ENCODE data around the gene EEF2KMT. TPM values are rescaled to one million over a fixed set of nuclear protein-coding genes. Genes with fewer than 3 reads are reported as not detected.

EEF2KMT gene
- total RNA-seq, 5 donors from 2014 or later (not counting 1 experiment from before 2014, with no cell fraction given): 3.6 to 16.1 (median 11.7) TPM

GRCh38 chr16:5072334-5073278 is 25.0 kb downstream of the EEF2KMT start:
- POLR2A ChIA-PET: interaction anchor here in 1 of 2 donors (0.5 to 0.6 kb wide), 3 partner anchors 11 to 118 kb away, joined by 3 to 7 read pairs (median 3); no protein-coding TSS in a partner anchor
- peak overlapping the region; percentile 97 for H3K27ac Mint-ChIP-seq
- H3K4me1 Mint-ChIP-seq: peaks cover 28 to 36% (median 33%) of the 10 kb centered on the region in 3 donors
- no peaks in the 10 kb centered on the region for H3K27me3 ChIP-seq (replicated peaks in 1 of 2; ENCODE audit: control insufficient read depth in 2 of 2, extremely low read depth in 1 of 2, insufficient read depth in 2 of 2, low read length in 1 of 2)
- H3K9me3 ChIP-seq: no peaks in the 10 kb centered on the region
- peak overlapping the region; percentile 86 for H3K27ac ChIP-seq (ENCODE audit: low read length)
- DNase-seq (no peak), ATAC-seq (replicated peaks in 1 of 4) (no peak)
- whole genome bisulfite sequencing (ENCODE audit: insufficient coverage): 79% methylated on average over 7 of the region's 12 CpGs
- peaks cover 10 to 20% of the 10 kb centered on the region in 2 experiments for H3K4me1 ChIP-seq (ENCODE audit: control insufficient read depth in 1 of 2, extremely low read depth in 1 of 2, insufficient read depth in 2 of 2, low read length in 2 of 2)
- no peaks in the 10 kb centered on the region for H3K27me3 Mint-ChIP-seq
- H3K4me3 ChIP-seq (ENCODE audit: control insufficient read depth in 1 of 2, extremely low read depth in 1 of 2, low read length in 1 of 2): peak overlapping the region; percentile 67 to 77
- CTCF ChIA-PET: interaction anchor here in 1 of 2 donors (0.8 to 1.4 kb wide), 2 partner anchors 12 to 26 kb away, joined by 3 to 4 read pairs; no protein-coding TSS in a partner anchor
- H3K36me3 Mint-ChIP-seq: peaks cover 21% of the 10 kb centered on the region
- no peaks in the 10 kb centered on the region for H3K9me3 Mint-ChIP-seq
- peaks cover 11 to 30% of the 10 kb centered on the region in 2 donors for H3K36me3 ChIP-seq (ENCODE audit: control insufficient read depth in 2 of 2, extremely low read depth in 1 of 2, insufficient read depth in 1 of 2, low read length in 1 of 2)
- peak overlapping the region; percentile 96 to 97 (median 96) for H3K4me3 Mint-ChIP-seq

GRCh38 chr16:5071681-5072333 is 25.8 kb downstream of the EEF2KMT start, which contains the start of gene ALG1:
TSS of gene ALG1 (plus strand) at chr16:5071843. CDS start at chr16:5071850, 7 bp downstream.
- no peaks in the 10 kb centered on the region for H3K27me3 ChIP-seq (replicated peaks in 1 of 2; ENCODE audit: control insufficient read depth in 2 of 2, extremely low read depth in 1 of 2, insufficient read depth in 2 of 2, low read length in 1 of 2)
- Mint-ChIP-seq H3K27ac (peak within 1 kb of the TSS; percentile 97), H3K36me3 (peaks cover 21% of the 10 kb centered on the region), H3K4me1 (peaks cover 28 to 36% (median 33%) of the 10 kb centered on the region in 3 donors), H3K9me3 (no peaks in the 10 kb centered on the region), H3K27me3 (no peaks in the 10 kb centered on the region), H3K4me3 (peak within 1 kb of the TSS; percentile 96 to 97 (median 96))
- WGBS (ENCODE audit: insufficient coverage): under 1% methylated on average over 49 of the region's 53 CpGs
- peak within 1 kb of the TSS; percentile 67 to 77 for H3K4me3 ChIP-seq (ENCODE audit: control insufficient read depth in 1 of 2, extremely low read depth in 1 of 2, low read length in 1 of 2)
- peak; percentile 76 to 95 (median 86) for DNase-seq
- ChIA-PET CTCF (interaction anchor here in 1 of 2 donors (0.8 to 1.4 kb wide), 2 partner anchors 13 to 26 kb away, joined by 3 to 4 read pairs; no protein-coding TSS in a partner anchor), POLR2A (interaction anchor here in 1 of 2 donors (0.5 to 0.6 kb wide), 2 partner anchors 50 to 118 kb away, joined by 3 to 7 read pairs; no protein-coding TSS in a partner anchor)
- peaks cover 8 to 22% of the 10 kb centered on the region in 2 donors for H3K36me3 ChIP-seq (ENCODE audit: control insufficient read depth in 2 of 2, extremely low read depth in 1 of 2, insufficient read depth in 1 of 2, low read length in 1 of 2)
- no peaks in the 10 kb centered on the region for H3K9me3 ChIP-seq
- H3K27ac ChIP-seq (ENCODE audit: low read length): peak within 1 kb of the TSS; percentile 86
- H3K4me1 ChIP-seq (ENCODE audit: control insufficient read depth in 1 of 2, extremely low read depth in 1 of 2, insufficient read depth in 2 of 2, low read length in 2 of 2): peaks cover 10 to 20% of the 10 kb centered on the region in 2 experiments
- ATAC-seq (replicated peaks in 1 of 4): peak; percentile 91 to 94 (median 93)

GRCh38 chr16:5071341-5071680 is 26.3 kb downstream of the EEF2KMT start:
- Histone ChIP-seq H3K4me1 (ENCODE audit: control insufficient read depth in 1 of 2, extremely low read depth in 1 of 2, insufficient read depth in 2 of 2, low read length in 2 of 2) (peaks cover 10 to 20% of the 10 kb centered on the region in 2 experiments), H3K9me3 (no peaks in the 10 kb centered on the region), H3K36me3 (ENCODE audit: control insufficient read depth in 2 of 2, extremely low read depth in 1 of 2, insufficient read depth in 1 of 2, low read length in 1 of 2) (peaks cover 8 to 19% of the 10 kb centered on the region in 2 donors), H3K27me3 (replicated peaks in 1 of 2; ENCODE audit: control insufficient read depth in 2 of 2, extremely low read depth in 1 of 2, insufficient read depth in 2 of 2, low read length in 1 of 2) (no peaks in the 10 kb centered on the region), H3K4me3 (ENCODE audit: control insufficient read depth in 1 of 2, extremely low read depth in 1 of 2, low read length in 1 of 2) (peak overlapping the region; percentile 67 to 77), H3K27ac (ENCODE audit: low read length) (peak overlapping the region; percentile 86)
- Mint-ChIP-seq H3K4me1 (peaks cover 28 to 36% (median 33%) of the 10 kb centered on the region in 3 donors), H3K27ac (peak overlapping the region; percentile 97), H3K36me3 (peaks cover 19% of the 10 kb centered on the region), H3K4me3 (peak overlapping the region; percentile 96 to 97 (median 96)), H3K9me3 (no peaks in the 10 kb centered on the region), H3K27me3 (no peaks in the 10 kb centered on the region)
- ChIA-PET CTCF (no interaction called here), POLR2A (no interaction called here)
- DNase-seq: no peak
- no CpG with 5 or more reads among the region's 7 CpGs for WGBS (ENCODE audit: insufficient coverage)
- ATAC-seq (replicated peaks in 1 of 4): no peak

GRCh38 chr16:5070431-5071186 is 27.0 kb downstream of the EEF2KMT start:
- ATAC-seq (replicated peaks in 1 of 4) (no peak), DNase-seq (no peak)
- CTCF ChIA-PET: interaction anchor here in 1 of 2 donors (0.6 kb wide), 1 partner anchor 18 kb away, joined by 5 read pairs; no protein-coding TSS in a partner anchor
- Mint-ChIP-seq H3K4me1 (peaks cover 28 to 36% (median 33%) of the 10 kb centered on the region in 3 donors), H3K27ac (peak overlapping the region; percentile 97), H3K4me3 (peak overlapping the region; percentile 6 to 96 (median 96)), H3K36me3 (peaks cover 12% of the 10 kb centered on the region), H3K9me3 (no peaks in the 10 kb centered on the region), H3K27me3 (no peaks in the 10 kb centered on the region)
- Histone ChIP-seq H3K4me3 (ENCODE audit: control insufficient read depth in 1 of 2, extremely low read depth in 1 of 2, low read length in 1 of 2) (no peak overlapping the region), H3K4me1 (ENCODE audit: control insufficient read depth in 1 of 2, extremely low read depth in 1 of 2, insufficient read depth in 2 of 2, low read length in 2 of 2) (peaks cover 10 to 20% of the 10 kb centered on the region in 2 experiments), H3K9me3 (no peaks in the 10 kb centered on the region), H3K27ac (ENCODE audit: low read length) (peak overlapping the region; percentile 86), H3K27me3 (replicated peaks in 1 of 2; ENCODE audit: control insufficient read depth in 2 of 2, extremely low read depth in 1 of 2, insufficient read depth in 2 of 2, low read length in 1 of 2) (peaks cover 0 to under 1% of the 10 kb centered on the region in 2 experiments), H3K36me3 (ENCODE audit: control insufficient read depth in 2 of 2, extremely low read depth in 1 of 2, insufficient read depth in 1 of 2, low read length in 1 of 2) (peaks cover 8 to 12% of the 10 kb centered on the region in 2 donors)
- POLR2A ChIA-PET: interaction anchor here in 1 of 2 donors (0.5 kb wide), 1 partner anchor 9 kb away, joined by 4 read pairs; no protein-coding TSS in a partner anchor
- 84% methylated on average over 7 of the region's 15 CpGs for WGBS (ENCODE audit: insufficient coverage)

- H3K27ac Mint-ChIP-seq: peak overlapping the region in 1 of 2 donors; percentile 97
- peaks cover 5% of the 10 kb centered on the region for H3K36me3 Mint-ChIP-seq
- POLR2A ChIA-PET: interaction anchor here in 1 of 2 donors (0.5 kb wide), 1 partner anchor 10 kb away, joined by 4 read pairs; no protein-coding TSS in a partner anchor
Measured at GRCh38 chr16:5069854-5070253, 27.7 kb downstream of the EEF2KMT start.

More at GRCh38 chr16:5069854-5070253, 27.7 kb downstream of the EEF2KMT start:
- Histone ChIP-seq H3K27me3 (replicated peaks in 1 of 2; ENCODE audit: control insufficient read depth in 2 of 2, extremely low read depth in 1 of 2, insufficient read depth in 2 of 2, low read length in 1 of 2) (peaks cover 0 to 4% of the 10 kb centered on the region in 2 experiments), H3K9me3 (no peaks in the 10 kb centered on the region), H3K27ac (ENCODE audit: low read length) (no peak overlapping the region), H3K36me3 (ENCODE audit: control insufficient read depth in 2 of 2, extremely low read depth in 1 of 2, insufficient read depth in 1 of 2, low read length in 1 of 2) (peaks cover 2 to 5% of the 10 kb centered on the region in 2 donors), H3K4me1 (ENCODE audit: control insufficient read depth in 1 of 2, extremely low read depth in 1 of 2, insufficient read depth in 2 of 2, low read length in 2 of 2) (peaks cover 10 to 20% of the 10 kb centered on the region in 2 experiments), H3K4me3 (ENCODE audit: control insufficient read depth in 1 of 2, extremely low read depth in 1 of 2, low read length in 1 of 2) (no peak overlapping the region)
- no peaks in the 10 kb centered on the region for H3K27me3 Mint-ChIP-seq
- H3K4me3 Mint-ChIP-seq: no peak overlapping the region
- ATAC-seq (replicated peaks in 1 of 4): no peak
- H3K9me3 Mint-ChIP-seq: no peaks in the 10 kb centered on the region
- WGBS (ENCODE audit: insufficient coverage): 90% methylated on average over 4 of the region's 9 CpGs
- no peak for DNase-seq
- CTCF ChIA-PET: interaction anchor here in 1 of 2 donors (0.6 kb wide), 1 partner anchor 14 kb away, joined by 3 read pairs; no protein-coding TSS in a partner anchor
- peaks cover 28 to 33% (median 28%) of the 10 kb centered on the region in 3 donors for H3K4me1 Mint-ChIP-seq
